SIG-M5 (cell line): Measurements from ENCODE around the gene AGER.
"Not testable (repeated sequence)": the region's sequence is repeated elsewhere in the genome, so short reads cannot be mapped to it uniquely, and the experiment has no call there.

Experiments
- DNase-seq: peaks from one replicate; lab custom pipeline; 2025; lab: John Stamatoyannopoulos, UW

Gene AGER

GRCh38 chr6:32148289-32149091 is 35.6 kb downstream of the AGER start:
- DNase-seq = no peak

GRCh38 chr6:32147401-32148132 is 36.5 kb downstream of the AGER start:
- DNase-seq = no peak

- no peak for DNase-seq
These were observed 37.4 kb downstream of the AGER start for GRCh38 chr6:32146687-32147086.

- DNase-seq = no peak
These were observed 37.8 kb downstream of the AGER start for GRCh38 chr6:32146287-32146686.

- not testable (repeated sequence) for DNase-seq
These were observed 39.8 kb downstream of the AGER start for GRCh38 chr6:32144238-32144637.

GRCh38 chr6:32140420-32141046 is 43.5 kb downstream of the AGER start:
- DNase-seq = no peak

- DNase-seq = no peak
These were observed 44.5 kb downstream of the AGER start for GRCh38 chr6:32139590-32139989.

- DNase-seq = no peak
These were observed 46.6 kb downstream of the AGER start for GRCh38 chr6:32137454-32137853.

- no peak for DNase-seq
These were observed 50.3 kb downstream of the AGER start for GRCh38 chr6:32133786-32134185.

GRCh38 chr6:32132110-32132509 is 51.9 kb downstream of the AGER start:
- DNase-seq = no peak

GRCh38 chr6:32131439-32131948 is 52.6 kb downstream of the AGER start:
- DNase-seq = no peak
